T-cell (primary cell): ENCODE results near the gene HSPH1. TPM values are rescaled to one million over a fixed set of nuclear protein-coding genes. Genes with fewer than 3 reads are reported as not detected.
"Not testable (repeated sequence)": the region's sequence is repeated elsewhere in the genome, so short reads cannot be mapped to it uniquely, and the experiment has no call there.

ENCODE experiments used
- ATAC-seq, 4 experiments: fragments of 200-7000 bp in 3 of 4; fragments of 150-1000 bp in 1 of 4; cut with Tn5 transposase; replicated peaks in 1 of 4; 1 replicate in 3 of 4; 2 replicates in 1 of 4; pipeline ENCODE4 v1.10.0; 2021; ENCODE audit warnings: moderate library complexity in 3 of 4, mild to moderate bottlenecking in 2 of 4, moderate number of reproducible peaks in 1 of 4
- CTCF ChIA-PET, 2 donors: fragments of 300-600 bp; sonication (Branson Sonifier 250); formaldehyde crosslinking; loops; one replicate each; lab custom pipeline; 2022; ENCODE audit warnings: antibody characterized with exemption in 2 of 2; lab: Charles Lee
- POLR2A ChIA-PET, 2 donors: fragments of 300-600 bp; sonication (Branson Sonifier 250); formaldehyde crosslinking; loops; one replicate each; lab custom pipeline; 2022; ENCODE audit warnings: antibody characterized with exemption in 2 of 2; lab: Charles Lee
- DNase-seq, 35 experiments: peaks; one replicate each; pipeline versions ENCODE4 v3.0.0 to v3.0.0-alpha.2; 2013 to 2023
- H3K27ac ChIP-seq: one replicate; pipeline ENCODE4 v1.5.1; 2013; ENCODE audit warnings: low read length
- H3K27me3 ChIP-seq, 2 experiments: replicated peaks in 1 of 2; 1 replicate in 1 of 2; 2 replicates in 1 of 2; pipeline versions ENCODE4 v1.6.1 to v1.7.0; 2013; ENCODE audit warnings: low read length in 1 of 2, mixed read lengths in 1 of 2; ENCODE audit not compliant: control insufficient read depth in 2 of 2, insufficient read depth in 2 of 2; ENCODE audit errors: extremely low read depth in 1 of 2
- H3K36me3 ChIP-seq, 2 donors: 1 replicate in 1 of 2; 2 replicates in 1 of 2; pipeline versions ENCODE4 v1.6.1 to v1.7.0; 2013; ENCODE audit warnings: low read length in 1 of 2; ENCODE audit not compliant: control insufficient read depth in 2 of 2, insufficient read depth in 1 of 2; ENCODE audit errors: extremely low read depth in 1 of 2
- H3K4me1 ChIP-seq, 2 experiments: 1 replicate in 1 of 2; 2 replicates in 1 of 2; pipeline versions ENCODE4 v1.6.1 to v1.7.0; 2013; ENCODE audit warnings: low read length in 2 of 2, mixed read lengths in 1 of 2; ENCODE audit not compliant: insufficient read depth in 2 of 2, control insufficient read depth in 1 of 2; ENCODE audit errors: extremely low read depth in 1 of 2
- H3K4me3 ChIP-seq, 2 donors: 1 replicate in 1 of 2; 2 replicates in 1 of 2; pipeline versions ENCODE4 v1.5.1 to v1.7.0; 2013; ENCODE audit warnings: mild to moderate bottlenecking in 2 of 2, low read length in 1 of 2, moderate library complexity in 1 of 2; ENCODE audit not compliant: control insufficient read depth in 1 of 2; ENCODE audit errors: extremely low read depth in 1 of 2
- H3K9me3 ChIP-seq: 2 replicates; pipeline ENCODE4 v1.7.0; 2013
- H3K27ac Mint-ChIP-seq, 2 donors: one replicate each; pipeline ENCODE4 v1.8.0; 2020 to 2021; ENCODE audit warnings: mild to moderate bottlenecking in 2 of 2, mixed read lengths in 2 of 2
- H3K27me3 Mint-ChIP-seq, 2 donors: one replicate each; pipeline ENCODE4 v1.8.0; 2021 to 2022; ENCODE audit warnings: mixed read lengths in 2 of 2
- H3K36me3 Mint-ChIP-seq: one replicate; pipeline ENCODE4 v1.8.0; 2021; ENCODE audit warnings: mixed read lengths
- H3K4me1 Mint-ChIP-seq, 3 donors: one replicate each; pipeline ENCODE4 v1.8.0; 2020 to 2022; ENCODE audit warnings: mixed read lengths in 3 of 3, mild to moderate bottlenecking in 1 of 3
- H3K4me3 Mint-ChIP-seq, 3 donors: one replicate each; pipeline ENCODE4 v1.8.0; 2020 to 2022; ENCODE audit warnings: mild to moderate bottlenecking in 3 of 3, mixed read lengths in 3 of 3, moderate library complexity in 3 of 3
- H3K9me3 Mint-ChIP-seq, 3 donors: one replicate each; pipeline ENCODE4 v1.8.0; 2020 to 2022; ENCODE audit warnings: mixed read lengths in 3 of 3
- WGBS: methylation state at CpG from one replicate; pipeline ENCODE4 v1.1.5; 2013; ENCODE audit warnings: missing lambda C conversion rate; ENCODE audit not compliant: insufficient coverage; 5-methylcytosine and 5-hydroxymethylcytosine counted together
- total RNA-seq, 35 experiments: library from RNA in 6 of 35; stranded (reverse) in 6 of 35; fragments of 120-200 nt in 1 of 35; gene quantifications; one replicate each; pipeline versions ENCODE4 v1.2.1 to v1.2.4 and lab custom pipeline; 2013 to 2026

HSPH1 gene
- total RNA-seq, 5 donors from 2014 or later (not counting 1 experiment from before 2014, with no cell fraction given) = 54.5 to 141 (median 72.8) TPM

- no peaks in the 10 kb centered on the region for H3K4me1 Mint-ChIP-seq
- ATAC-seq (no peak), DNase-seq (no peak)
- H3K27ac Mint-ChIP-seq = no peak overlapping the region
- peaks cover 9 to 18% of the 10 kb centered on the region in 2 donors for H3K27me3 Mint-ChIP-seq
- H3K4me3 Mint-ChIP-seq = no peak overlapping the region
- ChIA-PET CTCF (no interaction called here), POLR2A (no interaction called here)
- Histone ChIP-seq H3K36me3 (no peaks in the 10 kb centered on the region), H3K9me3 (no peaks in the 10 kb centered on the region), H3K27ac (no peak overlapping the region), H3K4me3 (no peak overlapping the region), H3K4me1 (no peaks in the 10 kb centered on the region), H3K27me3 (peaks cover 0 to 9% of the 10 kb centered on the region in 2 experiments)
- H3K9me3 Mint-ChIP-seq = no peaks in the 10 kb centered on the region
- WGBS = 94% methylated on average over 3 of the region's 6 CpGs
- H3K36me3 Mint-ChIP-seq = no peaks in the 10 kb centered on the region
These were observed 56.5 kb downstream of the HSPH1 start for GRCh38 chr13:31105020-31105795.

- CTCF ChIA-PET = no interaction called here
- Mint-ChIP-seq H3K4me1 (no peaks in the 10 kb centered on the region), H3K36me3 (no peaks in the 10 kb centered on the region), H3K9me3 (no peaks in the 10 kb centered on the region), H3K27me3 (peaks cover 15 to 26% of the 10 kb centered on the region in 2 donors), H3K4me3 (no peak overlapping the region), H3K27ac (no peak overlapping the region)
- Histone ChIP-seq H3K36me3 (no peaks in the 10 kb centered on the region), H3K27ac (no peak overlapping the region), H3K27me3 (peaks cover 0 to 9% of the 10 kb centered on the region in 2 experiments), H3K4me1 (no peaks in the 10 kb centered on the region), H3K4me3 (no peak overlapping the region), H3K9me3 (no peaks in the 10 kb centered on the region)
- POLR2A ChIA-PET = no interaction called here
- 100% methylated on average over 1 of the region's 3 CpGs for WGBS
- no peak for DNase-seq
- no peak for ATAC-seq
These were observed 58.8 kb downstream of the HSPH1 start for GRCh38 chr13:31102905-31103304.

GRCh38 chr13:31101472-31102170, 60.1 kb downstream of the HSPH1 start:
- Histone ChIP-seq H3K36me3 (no peaks in the 10 kb centered on the region), H3K27me3 (peaks cover 0 to 13% of the 10 kb centered on the region in 2 experiments), H3K4me3 (no peak overlapping the region), H3K9me3 (no peaks in the 10 kb centered on the region), H3K4me1 (no peaks in the 10 kb centered on the region), H3K27ac (no peak overlapping the region)
- Mint-ChIP-seq H3K36me3 (no peaks in the 10 kb centered on the region), H3K27me3 (peaks cover 15 to 28% of the 10 kb centered on the region in 2 donors), H3K4me1 (no peaks in the 10 kb centered on the region), H3K4me3 (no peak overlapping the region), H3K9me3 (no peaks in the 10 kb centered on the region), H3K27ac (no peak overlapping the region)
- ChIA-PET POLR2A (no interaction called here), CTCF (no interaction called here)
- no peak for DNase-seq
- no peak for ATAC-seq
- WGBS = 62% methylated on average over 4 of the region's 7 CpGs

- peaks cover 15 to 30% of the 10 kb centered on the region in 2 donors for H3K27me3 Mint-ChIP-seq
- no peaks in the 10 kb centered on the region for H3K4me1 Mint-ChIP-seq
- ChIA-PET POLR2A (no interaction called here), CTCF (no interaction called here)
- no peak overlapping the region for H3K4me3 Mint-ChIP-seq
- no peaks in the 10 kb centered on the region for H3K36me3 Mint-ChIP-seq
- no peak overlapping the region for H3K27ac Mint-ChIP-seq
- peaks cover 0 to 15% of the 10 kb centered on the region in 2 experiments for H3K27me3 ChIP-seq
- 56% methylated on average over 4 of the region's 7 CpGs for WGBS
- H3K36me3 ChIP-seq = no peaks in the 10 kb centered on the region
- no peaks in the 10 kb centered on the region for H3K4me1 ChIP-seq
- H3K9me3 ChIP-seq = no peaks in the 10 kb centered on the region
- H3K4me3 ChIP-seq = no peak overlapping the region
- no peak overlapping the region for H3K27ac ChIP-seq
- no peak for DNase-seq
- H3K9me3 Mint-ChIP-seq = no peaks in the 10 kb centered on the region
- ATAC-seq = no peak
These were observed 61.0 kb downstream of the HSPH1 start for GRCh38 chr13:31100721-31101120.

GRCh38 chr13:31097911-31098434, 63.7 kb downstream of the HSPH1 start:
- H3K27me3 Mint-ChIP-seq = peaks cover 18 to 40% of the 10 kb centered on the region in 2 donors
- H3K4me3 ChIP-seq, H3K27ac ChIP-seq, H3K4me1 ChIP-seq, H3K9me3 ChIP-seq, H3K4me1 Mint-ChIP-seq, DNase-seq, H3K36me3 ChIP-seq, POLR2A ChIA-PET, H3K4me3 Mint-ChIP-seq, CTCF ChIA-PET, H3K9me3 Mint-ChIP-seq, H3K27ac Mint-ChIP-seq, ATAC-seq, H3K36me3 Mint-ChIP-seq: not testable (repeated sequence)
- WGBS = no CpG with 5 or more reads among the region's 3 CpGs
- peaks cover 0 to 15% of the 10 kb centered on the region in 2 experiments for H3K27me3 ChIP-seq

- Mint-ChIP-seq H3K36me3 (no peaks in the 10 kb centered on the region), H3K4me3 (no peak overlapping the region), H3K4me1 (no peaks in the 10 kb centered on the region), H3K27me3 (peaks cover 13 to 48% of the 10 kb centered on the region in 2 donors), H3K27ac (no peak overlapping the region), H3K9me3 (no peaks in the 10 kb centered on the region)
- Histone ChIP-seq H3K4me3 (no peak overlapping the region), H3K4me1 (no peaks in the 10 kb centered on the region), H3K9me3 (no peaks in the 10 kb centered on the region), H3K27me3 (peaks cover 0 to 9% of the 10 kb centered on the region in 2 experiments), H3K27ac (no peak overlapping the region), H3K36me3 (no peaks in the 10 kb centered on the region)
- ATAC-seq (no peak), DNase-seq (no peak)
- no CpG with 5 or more reads among the region's 10 CpGs for WGBS
- ChIA-PET CTCF (no interaction called here), POLR2A (no interaction called here)
These were observed 64.9 kb downstream of the HSPH1 start for GRCh38 chr13:31096654-31097302.
